HG03460 (cell line): ENCODE measurements around the gene AMPD3.
A peak's percentile ranks its signal among the peaks of the same experiment; 100 is the strongest.

Experiments used
- ATAC-seq: cut with Tn5 transposase; IDR thresholded peaks from one replicate; pipeline ENCODE4 v1.9.1; 2021; ENCODE audit not compliant: unreplicated experiment

AMPD3 gene

DNA sequence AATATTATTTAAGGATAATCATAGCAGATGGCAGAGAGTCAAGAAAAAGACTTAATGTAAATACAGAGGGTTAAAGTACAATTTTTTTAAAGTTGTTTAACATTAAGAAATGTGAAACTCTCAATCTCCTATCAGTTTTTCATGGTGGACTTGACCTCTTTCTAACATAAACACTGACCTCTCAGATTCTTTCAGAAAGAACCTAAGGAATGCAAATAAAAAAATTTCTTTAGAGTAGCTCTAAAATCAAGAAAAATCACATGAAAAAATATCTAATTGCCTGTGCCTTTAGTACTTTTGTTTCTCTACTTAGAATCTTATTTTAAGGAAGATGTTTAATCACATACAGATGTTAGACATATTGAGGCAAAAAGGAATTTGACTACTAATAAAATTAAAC, 73.1 kb downstream of the AMPD3 start:
- ATAC-seq, result no peak

DNA sequence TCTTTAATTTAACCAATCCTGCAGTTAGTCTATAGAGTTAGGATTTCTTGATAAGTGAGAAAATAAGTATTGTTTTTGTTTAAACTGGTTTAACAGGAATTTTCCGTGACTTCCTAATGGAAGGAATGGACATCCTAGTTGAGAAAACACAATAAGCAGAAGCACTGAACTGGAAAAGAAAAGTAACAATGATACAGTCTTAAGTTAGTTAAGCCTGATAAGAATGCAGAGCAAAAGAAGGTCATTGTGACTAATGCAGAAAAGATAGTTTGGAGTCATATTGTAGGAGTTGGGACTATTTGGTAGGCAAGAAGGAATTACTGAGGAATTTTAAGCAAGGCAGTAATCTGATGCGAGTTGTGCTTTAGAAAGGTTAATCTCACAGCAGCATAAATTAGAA, 74.2 kb downstream of the AMPD3 start:
- no peak for ATAC-seq

DNA sequence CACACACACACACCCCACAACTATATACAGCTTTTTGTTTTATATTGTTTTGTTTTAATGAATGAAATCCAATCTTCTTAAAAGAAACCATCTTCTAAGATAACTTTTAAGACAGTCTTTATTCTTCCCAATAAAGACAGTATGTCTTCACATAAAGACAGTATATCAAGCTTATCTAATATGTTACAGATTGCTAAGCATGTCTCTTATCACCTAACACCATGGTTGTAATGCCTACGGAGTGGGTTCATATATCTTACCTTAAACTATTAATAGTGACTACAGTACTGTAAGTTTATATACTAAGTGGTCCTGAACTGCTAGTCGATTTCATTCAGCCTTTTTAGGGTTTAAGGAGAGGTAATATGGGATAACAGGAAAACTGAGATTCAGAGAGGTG, 77.5 kb downstream of the AMPD3 start:
- ATAC-seq, result no peak

DNA sequence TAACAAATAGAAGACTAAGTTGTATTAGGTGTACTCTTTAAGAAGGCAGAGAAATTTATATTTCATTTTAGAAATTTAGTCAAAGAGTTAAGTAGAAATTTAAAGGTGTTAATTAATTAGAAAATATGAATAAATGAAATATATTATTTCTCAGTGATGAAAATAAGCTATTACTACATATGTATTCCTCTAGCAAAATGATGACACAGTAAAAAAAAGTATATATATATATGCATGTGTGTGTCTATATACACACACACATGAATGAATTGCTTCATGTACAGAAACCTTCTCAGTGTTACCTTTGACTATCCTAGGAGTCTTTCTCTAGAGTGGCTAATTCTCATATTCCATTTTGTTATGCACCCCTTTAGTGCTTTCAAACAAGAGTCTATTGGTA, 78.3 kb downstream of the AMPD3 start:
- no peak for ATAC-seq

DNA sequence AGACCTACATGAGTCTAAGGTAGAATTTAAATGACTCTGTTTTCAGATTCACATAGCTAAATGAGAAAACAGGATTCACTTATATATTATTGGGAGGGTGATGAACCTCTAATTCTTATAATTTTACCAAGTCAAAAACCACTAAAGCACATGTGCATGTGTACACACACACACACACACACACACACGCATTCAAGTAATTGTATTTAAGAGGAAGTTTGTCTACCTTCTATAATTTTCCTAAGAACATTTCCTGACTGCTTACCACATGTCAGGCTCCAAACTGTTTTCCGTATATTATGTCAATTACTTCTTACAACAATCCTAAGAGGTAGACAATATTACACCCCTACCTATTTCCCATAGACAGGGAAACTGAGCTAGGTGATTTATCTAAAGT, 79.3 kb downstream of the AMPD3 start:
- ATAC-seq, result no peak

DNA sequence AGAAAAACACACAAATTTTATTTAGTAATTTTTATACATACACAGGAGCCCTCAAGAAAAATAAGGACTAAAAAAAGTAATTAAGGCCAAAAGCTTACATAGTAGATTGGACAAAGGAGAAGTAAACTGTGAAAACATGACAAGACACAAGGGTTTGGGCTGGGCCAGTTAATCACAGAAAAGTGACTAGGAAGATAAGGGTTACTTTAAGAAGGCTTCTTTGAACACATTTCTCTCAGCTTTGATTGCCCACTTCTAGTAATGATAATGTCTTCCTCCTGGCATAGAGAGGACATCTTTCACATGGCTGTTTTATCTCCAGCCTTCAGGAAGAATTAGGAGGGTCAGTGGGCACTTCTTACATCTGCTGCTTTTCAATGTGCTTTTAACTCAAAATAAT, 82.5 kb downstream of the AMPD3 start:
- no peak for ATAC-seq

DNA sequence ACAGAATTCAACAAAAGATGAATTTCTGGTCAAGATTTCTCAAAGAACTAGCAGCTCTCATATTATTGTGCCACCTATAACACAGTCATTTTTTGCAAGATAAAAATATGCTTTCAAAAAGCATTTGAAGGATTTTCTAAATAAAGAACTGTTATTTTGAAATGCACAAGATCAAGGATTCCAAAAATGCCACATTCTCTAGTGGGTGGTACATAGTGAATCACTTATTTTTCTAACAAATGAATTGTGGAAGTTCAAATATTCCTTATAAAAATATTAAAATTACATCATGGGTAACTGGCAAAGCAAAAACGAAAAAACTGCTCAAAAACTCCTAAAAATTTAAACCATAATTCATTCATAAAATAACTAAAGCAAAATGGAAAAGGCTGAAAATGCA, 83.9 kb downstream of the AMPD3 start:
- no peak for ATAC-seq

DNA sequence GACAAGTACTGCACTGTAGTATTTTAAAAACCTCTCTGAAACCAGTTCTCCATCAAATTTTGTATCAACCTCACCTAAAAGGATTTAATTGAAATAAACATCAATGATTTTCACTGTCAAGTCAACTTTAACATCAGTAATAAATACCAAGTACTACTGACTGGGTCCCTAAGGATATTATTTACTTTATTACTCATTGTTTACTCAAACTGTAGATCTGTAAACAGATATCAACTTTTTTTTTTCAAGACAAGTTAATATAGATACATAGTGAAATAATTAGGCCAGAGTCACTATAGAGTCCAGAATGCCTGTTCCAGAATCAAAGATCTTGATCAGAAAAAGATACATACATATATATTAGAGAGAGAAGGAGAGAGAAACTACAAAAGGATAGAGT, 84.3 kb downstream of the AMPD3 start:
- ATAC-seq, result no peak

DNA sequence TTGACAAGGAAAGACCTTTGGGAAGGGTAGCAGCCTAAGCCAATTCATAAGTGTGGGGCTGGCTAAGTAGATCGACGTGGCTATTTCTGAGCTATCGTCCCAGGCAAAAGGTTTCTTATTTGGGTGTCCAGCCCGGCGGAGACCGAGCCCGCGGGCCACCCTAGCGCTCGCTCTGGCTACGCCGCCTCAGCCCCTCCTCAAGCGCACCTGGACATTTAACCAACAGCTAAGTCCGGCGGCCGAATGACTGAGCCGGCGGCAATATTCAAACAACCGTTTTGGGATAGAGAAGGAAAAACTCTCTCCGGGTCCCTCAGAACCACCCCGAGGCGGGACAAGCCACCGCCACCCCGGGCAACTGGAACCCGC, 85.5 kb downstream of the AMPD3 start:
- ATAC-seq, result peak; percentile 23

DNA sequence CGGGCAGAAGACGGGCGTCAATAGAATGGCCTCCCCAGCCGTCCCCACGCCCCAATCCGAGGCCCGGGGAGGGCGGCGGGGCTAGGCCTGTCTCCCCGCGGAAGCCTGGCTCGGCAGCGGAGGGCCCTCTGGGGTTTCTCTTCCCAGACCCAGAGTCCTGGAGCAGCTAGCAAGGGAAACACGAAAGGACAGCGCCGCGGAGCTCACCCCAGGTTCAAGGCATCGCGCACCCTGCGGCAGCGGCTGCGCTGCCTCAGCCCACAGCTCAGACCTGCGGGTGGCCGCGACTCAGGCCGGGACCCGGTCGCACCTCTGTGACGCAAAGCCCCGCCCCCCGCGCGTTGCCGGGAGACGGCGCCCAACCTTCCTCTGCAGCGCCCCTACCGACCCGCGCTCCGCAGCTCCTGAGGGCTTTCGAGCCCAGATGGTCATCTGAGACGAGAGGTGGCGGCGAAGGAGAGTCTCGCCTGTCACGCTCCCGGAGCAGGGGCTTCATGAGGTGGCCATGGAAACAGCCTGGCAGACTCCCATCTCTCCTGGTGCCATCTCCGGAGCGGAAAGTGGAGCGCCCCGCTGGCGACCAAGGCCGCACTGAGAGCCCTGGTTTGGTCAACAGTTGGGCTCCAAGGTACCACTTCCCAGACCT, 86.0 kb downstream of the AMPD3 start, which contains the start of gene RNF141:
Gene RNF141 (minus strand): TSS at position 273 of the 646 bp plus-strand sequence. CDS start 7,029 bp downstream, outside the sequence.
- ATAC-seq, result peak; percentile 98

DNA sequence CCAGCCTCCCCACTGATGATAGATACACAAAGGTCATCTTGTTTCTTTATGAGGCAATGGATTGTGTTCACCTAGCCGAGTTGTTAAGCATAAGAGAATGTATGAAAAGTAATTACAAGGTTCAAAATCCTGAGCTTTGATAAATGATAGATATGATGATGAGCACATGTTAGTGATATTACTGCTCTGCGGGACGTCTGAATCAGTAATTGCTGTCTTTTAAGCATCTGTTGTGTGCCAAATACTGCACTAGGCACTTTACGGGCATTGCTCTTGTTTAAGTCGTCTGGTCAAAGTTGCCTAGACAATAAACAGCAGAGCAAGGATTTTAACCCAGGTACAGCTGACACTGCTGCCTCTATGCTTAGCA, 86.5 kb downstream of the AMPD3 start:
- no peak for ATAC-seq

DNA sequence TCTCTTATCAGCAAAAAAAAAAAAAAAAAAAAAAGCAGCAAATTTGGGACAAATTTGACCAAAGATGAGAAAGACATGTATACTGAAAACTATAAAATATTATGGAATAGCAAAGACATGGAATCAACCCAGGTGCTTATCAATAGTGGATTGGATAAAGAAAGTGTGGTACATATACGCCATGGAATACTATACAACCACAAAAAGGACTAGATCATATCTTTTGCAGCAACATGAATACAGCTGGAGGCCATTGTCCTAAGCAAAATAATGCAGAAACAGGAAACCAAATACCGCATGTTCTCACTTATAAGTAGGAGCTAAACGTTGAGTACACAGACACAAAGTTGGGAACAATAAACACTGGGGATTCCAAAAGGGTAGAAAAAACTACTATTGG, 87.7 kb downstream of the AMPD3 start:
- ATAC-seq, result no peak

DNA sequence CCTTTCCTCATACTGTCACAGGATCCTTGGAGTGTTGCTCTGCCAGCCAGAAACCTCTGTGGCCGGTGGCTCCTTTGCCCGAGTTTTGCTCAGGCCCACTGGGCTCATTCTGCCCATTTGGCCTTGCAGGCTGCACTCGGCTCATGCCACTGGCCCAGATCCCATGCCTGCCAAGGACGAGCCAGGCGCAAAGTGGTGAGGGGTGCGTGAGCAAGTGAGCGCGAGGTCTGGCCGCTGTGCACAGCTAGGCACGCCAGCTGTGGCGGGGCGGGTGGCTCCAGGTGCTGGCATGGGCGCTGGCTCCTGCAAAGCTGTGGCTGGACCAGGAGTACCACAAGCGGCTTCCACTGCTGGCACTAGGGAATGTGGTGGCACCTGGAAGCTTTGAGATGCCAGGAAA, 88.7 kb downstream of the AMPD3 start:
- no peak for ATAC-seq

DNA sequence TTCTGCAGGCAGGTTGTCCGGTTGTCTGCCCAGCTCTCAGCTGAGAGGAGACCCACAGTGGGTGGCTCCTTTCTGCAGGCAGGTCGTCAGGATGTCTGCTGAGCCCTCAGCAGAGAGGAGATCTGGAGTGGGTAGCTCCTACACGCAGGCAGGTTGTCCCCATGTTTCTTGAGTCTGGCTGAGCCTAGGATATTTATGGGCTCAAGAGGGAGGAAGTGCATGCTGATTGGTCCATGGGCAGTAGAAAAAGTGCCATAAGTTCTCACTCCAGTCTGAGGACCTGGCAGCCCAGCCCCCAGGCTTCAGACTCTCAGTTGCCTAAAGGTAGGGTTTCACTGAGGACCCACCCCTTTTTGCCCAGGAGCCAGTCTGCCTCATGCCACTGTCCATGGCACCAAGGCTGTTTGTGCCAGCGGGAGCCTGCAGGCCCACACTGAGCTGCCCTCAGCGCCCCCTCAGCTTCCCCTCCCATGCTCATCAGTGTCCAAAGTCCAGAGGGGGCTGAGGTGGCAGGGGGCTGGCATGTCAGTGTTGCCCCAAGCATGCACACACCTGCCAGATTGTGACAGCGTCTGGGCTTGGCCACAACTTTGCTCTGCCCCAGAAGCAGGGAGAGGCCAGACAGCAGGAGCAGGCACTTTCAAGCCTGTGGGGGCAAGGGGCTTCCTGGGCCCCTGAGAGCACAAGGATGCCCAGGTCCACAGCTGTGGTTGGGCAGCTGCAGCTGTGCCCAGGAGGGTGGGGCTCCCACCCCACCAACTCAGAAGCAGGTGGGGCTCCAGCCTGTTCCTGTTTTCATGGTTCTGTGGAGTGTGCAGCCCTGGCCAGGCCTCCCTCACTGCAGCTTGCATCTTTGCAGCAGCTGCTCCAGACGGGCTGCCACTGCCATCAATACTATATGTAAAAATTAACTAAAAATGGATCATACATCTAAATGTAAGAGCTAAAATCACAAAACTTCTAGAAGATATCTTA, 89.7 kb downstream of the AMPD3 start:
- ATAC-seq, result no peak

DNA sequence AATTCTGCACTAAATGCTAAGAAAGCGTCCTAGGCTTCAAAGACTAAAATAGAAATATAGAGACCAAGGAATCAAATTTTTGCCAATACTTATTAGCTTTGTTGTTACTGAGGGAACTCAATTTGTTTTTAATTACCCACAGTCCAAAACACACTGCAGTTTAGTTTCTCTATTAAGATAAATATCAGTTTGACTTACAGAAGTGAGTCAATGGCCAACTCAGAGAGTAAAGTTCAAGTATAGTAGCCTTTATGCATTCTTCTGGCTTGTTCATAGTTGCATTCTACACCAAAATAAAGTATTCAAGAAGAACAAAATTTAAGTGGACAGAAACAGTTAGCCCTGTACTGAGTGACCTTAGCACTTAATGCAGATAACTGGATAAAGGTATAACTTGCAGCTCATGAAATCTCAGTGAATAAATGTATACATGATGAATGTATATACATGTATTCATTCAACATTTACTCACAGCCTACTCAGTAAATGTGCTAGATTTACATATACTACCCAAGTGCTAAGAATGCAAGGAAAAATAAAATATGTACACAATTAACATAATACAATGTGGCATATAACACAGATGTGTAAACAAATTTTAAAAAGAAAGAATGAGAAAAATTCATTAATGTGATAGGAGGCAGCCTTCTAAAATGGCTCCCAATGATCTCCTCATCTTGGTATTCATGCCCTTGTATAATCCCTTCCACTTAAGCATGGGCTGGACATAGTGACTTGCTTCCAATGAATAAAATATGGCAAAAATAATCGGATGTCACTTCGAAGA, 95.6 kb downstream of the AMPD3 start:
- no peak for ATAC-seq

DNA sequence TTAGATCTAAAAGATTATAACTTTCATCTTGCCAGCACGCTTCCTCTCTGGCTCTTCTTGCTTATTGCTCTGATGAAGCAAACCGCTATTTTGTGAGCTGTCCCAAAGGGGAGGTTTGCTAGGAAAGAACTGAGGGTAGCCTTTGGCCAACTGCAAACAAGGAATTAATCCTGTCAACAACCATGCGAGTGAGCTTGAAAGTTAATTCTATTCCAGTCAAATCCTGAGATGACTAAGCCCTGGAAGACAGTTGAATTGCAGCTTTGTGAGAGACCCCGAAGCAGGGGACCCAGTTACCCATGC, 96.2 kb downstream of the AMPD3 start:
- ATAC-seq, result no peak

DNA sequence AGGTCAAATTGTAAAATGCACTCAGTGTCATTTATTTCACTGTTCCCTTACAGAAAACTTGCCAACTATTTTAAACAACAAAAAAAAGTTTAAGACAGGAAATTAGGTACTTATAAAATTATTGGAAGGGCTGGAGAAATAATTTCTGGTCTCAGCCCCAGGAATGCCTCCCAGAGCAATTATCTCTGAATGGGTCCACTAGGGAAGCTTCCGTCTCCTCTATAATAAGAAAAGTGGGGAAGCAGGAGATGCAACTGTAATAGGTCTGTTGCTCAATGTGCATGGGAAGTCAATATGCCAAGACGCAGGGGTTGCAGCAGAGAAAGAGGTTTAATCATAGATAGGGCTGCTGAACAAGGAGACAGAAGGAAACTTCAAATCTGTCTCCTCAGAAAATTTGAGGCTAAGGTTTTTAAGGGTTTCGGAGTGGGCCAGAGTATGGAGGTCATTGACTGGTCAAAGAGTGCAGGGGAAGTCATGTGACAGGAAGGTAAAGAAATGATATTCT, 96.8 kb downstream of the AMPD3 start:
- no peak for ATAC-seq

DNA sequence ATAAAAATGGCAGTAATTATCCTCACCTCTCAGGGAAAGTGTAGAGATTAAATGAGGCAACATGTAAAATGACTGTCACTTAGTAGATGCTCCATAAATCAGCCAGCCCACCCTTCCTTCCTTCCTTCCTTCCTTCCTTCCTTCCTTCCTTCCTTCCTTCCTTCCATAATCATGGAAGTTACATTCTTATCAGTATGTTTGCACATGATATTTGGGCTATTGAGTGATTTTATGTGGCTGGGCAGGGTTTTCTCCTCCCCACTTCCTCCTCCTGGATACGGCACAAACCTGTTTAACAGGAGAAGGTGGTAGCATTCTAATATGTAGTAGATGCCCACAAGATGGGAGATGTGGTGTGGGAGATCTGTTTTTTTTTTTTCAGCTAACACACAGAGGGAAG, 101.5 kb downstream of the AMPD3 start:
- no peak for ATAC-seq
